MM.1S (cell line): Measurements from ENCODE around the gene PRR35.

Experiments used
- DNase-seq: peaks from one replicate; pipeline ENCODE4 v3.0.0-alpha.2; 2015
- H2AFZ ChIP-seq: fragments of 300-600 bp; sonication (generic); 2 replicates; pipeline ENCODE4 v1.6.0; 2016; ENCODE audit warnings: antibody characterized with exemption, low read length
- H3F3A ChIP-seq: fragments of 300-600 bp; sonication (generic); 2 replicates; pipeline ENCODE4 v1.6.1; 2016; ENCODE audit warnings: mild to moderate bottlenecking, antibody characterized with exemption, low read length, moderate library complexity, mixed read lengths; ENCODE audit not compliant: insufficient read depth
- H3K27ac ChIP-seq: fragments of 300-600 bp; sonication (generic); 2 replicates; pipeline ENCODE4 v1.5.1; 2016; ENCODE audit warnings: mild to moderate bottlenecking, low read length
- H3K27me3 ChIP-seq: fragments of 300-600 bp; sonication (generic); replicated peaks from 2 replicates; pipeline ENCODE4 v1.6.0; 2016; ENCODE audit warnings: low read length; ENCODE audit not compliant: insufficient read depth
- H3K36me3 ChIP-seq: fragments of 300-600 bp; sonication (generic); replicated peaks from 2 replicates; pipeline ENCODE4 v1.6.1; 2016; ENCODE audit warnings: mild to moderate bottlenecking, low read length, mixed read lengths; ENCODE audit not compliant: insufficient read depth
- H3K4me1 ChIP-seq: fragments of 300-600 bp; sonication (generic); 2 replicates; pipeline ENCODE4 v1.6.1; 2016; ENCODE audit warnings: low read length, mixed read lengths
- H3K4me2 ChIP-seq: fragments of 300-600 bp; sonication (generic); 2 replicates; pipeline ENCODE4 v1.6.0; 2016; ENCODE audit warnings: low read depth, low read length
- H3K4me3 ChIP-seq: fragments of 300-600 bp; sonication (generic); 2 replicates; pipeline ENCODE4 v1.5.1; 2016; ENCODE audit warnings: low read length, mixed read lengths
- H3K79me2 ChIP-seq: fragments of 300-600 bp; sonication (generic); 2 replicates; pipeline ENCODE4 v1.6.1; 2016; ENCODE audit warnings: mixed run types, low read length, mixed read lengths
- H3K9ac ChIP-seq: fragments of 300-600 bp; sonication (generic); 2 replicates; pipeline ENCODE4 v1.6.1; 2016; ENCODE audit warnings: low read length, mixed read lengths
- H3K9me2 ChIP-seq: fragments of 300-600 bp; sonication (generic); replicated peaks from 2 replicates; pipeline ENCODE4 v1.6.1; 2016; ENCODE audit warnings: mild to moderate bottlenecking, low read length, mixed read lengths; ENCODE audit not compliant: insufficient read depth
- H3K9me3 ChIP-seq: fragments of 300-600 bp; sonication (generic); replicated peaks from 2 replicates; pipeline ENCODE4 v1.6.1; 2016; ENCODE audit warnings: mild to moderate bottlenecking, low read length, mixed read lengths; ENCODE audit not compliant: insufficient read depth
- H4K20me1 ChIP-seq: fragments of 300-600 bp; sonication (generic); 2 replicates; pipeline ENCODE4 v1.6.1; 2016; ENCODE audit warnings: mild to moderate bottlenecking, low read length, moderate library complexity, mixed read lengths; ENCODE audit not compliant: insufficient read depth
- CTCF ChIP-seq: fragments of 300-600 bp; sonication (generic); IDR thresholded peaks from 2 replicates; pipeline ENCODE4 v1.5.1; 2016; ENCODE audit warnings: antibody characterized with exemption, low read length, mixed read lengths
- EZH2 ChIP-seq: fragments of 300-600 bp; sonication (generic); optimal IDR thresholded peaks from 2 replicates; pipeline ENCODE3; 2017; ENCODE audit warnings: low read depth, mild to moderate bottlenecking, antibody characterized with exemption, low read length, mixed read lengths
- EZH2phosphoT487 ChIP-seq: fragments of 300-600 bp; sonication (generic); IDR thresholded peaks from 2 replicates; pipeline ENCODE4 v1.6.1; 2018; ENCODE audit warnings: antibody characterized with exemption, low read length

The PRR35 gene

GRCh38 chr16:526181-527014 lies 33.8 kb upstream of the PRR35 start:
- H3F3A ChIP-seq = no peaks in the 10 kb centered on the region
- peaks cover 5% of the 10 kb centered on the region; the same call in 1 of the 2 replicates for H3K4me1 ChIP-seq
- peak overlapping the region; percentile 75 for H3K4me3 ChIP-seq
- H3K27ac ChIP-seq = peak overlapping the region; percentile 80; the same call in 1 of the 2 replicates
- H3K4me2 ChIP-seq = peak overlapping the region; percentile 98
- H3K27me3 ChIP-seq = no peaks in the 10 kb centered on the region
- no peaks in the 10 kb centered on the region for H3K36me3 ChIP-seq
- peaks cover 6% of the 10 kb centered on the region; the same call in 1 of the 2 replicates for H4K20me1 ChIP-seq
- no peak for DNase-seq
- TF ChIP-seq EZH2phosphoT487 (no peak), EZH2 (no peak), CTCF (no peak)
- no peaks in the 10 kb centered on the region for H3K9me3 ChIP-seq
- peak overlapping the region; percentile 81 for H3K9ac ChIP-seq
- peak overlapping the region; percentile 73 for H2AFZ ChIP-seq
- H3K9me2 ChIP-seq = no peaks in the 10 kb centered on the region
- peaks cover 56% of the 10 kb centered on the region for H3K79me2 ChIP-seq

- H3K4me2 ChIP-seq = peak within 1 kb of the TSS; percentile 98
- peak within 1 kb of the TSS; percentile 88 for H3K4me3 ChIP-seq
- no peaks in the 10 kb centered on the region for H3K27me3 ChIP-seq
- H3K9ac ChIP-seq = peak within 1 kb of the TSS; percentile 83
- H3K9me3 ChIP-seq = no peaks in the 10 kb centered on the region
- H3K79me2 ChIP-seq = peaks cover 65% of the 10 kb centered on the region
- H4K20me1 ChIP-seq = peaks cover 6% of the 10 kb centered on the region; the same call in 1 of the 2 replicates
- peak; percentile 88 for DNase-seq
- peak within 1 kb of the TSS; percentile 73 for H2AFZ ChIP-seq
- H3K36me3 ChIP-seq = no peaks in the 10 kb centered on the region
- no peaks in the 10 kb centered on the region for H3F3A ChIP-seq
- TF ChIP-seq EZH2 (no peak), CTCF (no peak), EZH2phosphoT487 (no peak)
- H3K4me1 ChIP-seq = peaks cover 5% of the 10 kb centered on the region; the same call in 1 of the 2 replicates
- peak within 1 kb of the TSS; percentile 80 for H3K27ac ChIP-seq
- no peaks in the 10 kb centered on the region for H3K9me2 ChIP-seq
Observed at GRCh38 chr16:527015-527903, 32.9 kb upstream of the PRR35 start, which contains the start of gene CAPN15. CAPN15 (plus strand) TSS chr16:527712; CDS start chr16:546839, 19,127 bp downstream.

- no peak overlapping the region for H2AFZ ChIP-seq
- H3K79me2 ChIP-seq = peaks cover 75% of the 10 kb centered on the region
- peaks cover 5% of the 10 kb centered on the region; the same call in 1 of the 2 replicates for H3K4me1 ChIP-seq
- DNase-seq = peak; percentile 17
- H3K36me3 ChIP-seq = no peaks in the 10 kb centered on the region
- TF ChIP-seq EZH2phosphoT487 (no peak), CTCF (no peak), EZH2 (no peak)
- no peaks in the 10 kb centered on the region for H3K9me3 ChIP-seq
- no peaks in the 10 kb centered on the region for H3K27me3 ChIP-seq
- H3F3A ChIP-seq = no peaks in the 10 kb centered on the region
- H4K20me1 ChIP-seq = peaks cover 6% of the 10 kb centered on the region; the same call in 1 of the 2 replicates
- H3K4me2 ChIP-seq = peak overlapping the region; percentile 84
- H3K9me2 ChIP-seq = no peaks in the 10 kb centered on the region
- H3K9ac ChIP-seq = peak overlapping the region; percentile 83
- H3K4me3 ChIP-seq = peak overlapping the region; percentile 88
- peak overlapping the region; percentile 26; the same call in 1 of the 2 replicates for H3K27ac ChIP-seq
Observed at GRCh38 chr16:528111-529011, 31.8 kb upstream of the PRR35 start.
